Panc1 (cell line): Measurements from ENCODE around the gene DAZAP2. TPM values are rescaled to one million over a fixed set of nuclear protein-coding genes. Genes with fewer than 3 reads are reported as not detected.

Experiments used
- ATAC-seq: fragments of 200-7000 bp; cut with Tn5 transposase; 2 replicates; pipeline ENCODE4 v1.9.1; 2020; ENCODE audit warnings: mild to moderate bottlenecking, moderate library complexity
- BruUV-seq: library from RNA; stranded (reverse); fragments of 400-500 nt; replicated peaks from 2 replicates; lab custom pipeline; 2021; lab: Mats Ljungman, UMichigan
- CTCF ChIA-PET: fragments of 300-600 bp; sonication (Branson Sonifier 250); formaldehyde crosslinking; loops from one replicate; lab custom pipeline; 2022; ENCODE audit warnings: antibody characterized with exemption; lab: Charles Lee
- POLR2A ChIA-PET: fragments of 300-600 bp; sonication (Branson Sonifier 250); formaldehyde crosslinking; loops from one replicate; lab custom pipeline; 2022; ENCODE audit warnings: antibody characterized with exemption; lab: Charles Lee
- DNase-seq: peaks from one replicate; pipeline ENCODE4 v3.0.0-alpha.2; 2010; ENCODE audit warnings: low read depth, low spot score
- H3K27ac ChIP-seq: 2 replicates; pipeline ENCODE4 v1.5.1; 2011; ENCODE audit warnings: mild to moderate bottlenecking, low read length, inconsistent platforms
- H3K27me3 ChIP-seq: fragments of 200-500 bp; sonication (Bioruptor generic); 2 replicates; pipeline ENCODE4 v1.6.0; 2014; ENCODE audit warnings: low read length, inconsistent platforms; ENCODE audit not compliant: control insufficient read depth, insufficient read depth
- H3K36me3 ChIP-seq: fragments of 200-500 bp; sonication (Bioruptor generic); 2 replicates; pipeline ENCODE4 v1.5.1; 2014; ENCODE audit warnings: inconsistent platforms, mild to moderate bottlenecking, low read length, moderate library complexity; ENCODE audit not compliant: control insufficient read depth, insufficient read depth
- H3K4me1 ChIP-seq: 2 replicates; pipeline ENCODE4 v1.5.1; 2011; ENCODE audit warnings: inconsistent platforms, mild to moderate bottlenecking, low read length, moderate library complexity; ENCODE audit not compliant: control insufficient read depth, insufficient read depth
- H3K4me3 ChIP-seq, 2 experiments: 2 replicates each; pipeline ENCODE4 v1.5.1; 2011 to 2012; ENCODE audit warnings: low read depth in 2 of 2, low read length in 2 of 2, mild to moderate bottlenecking in 2 of 2, inconsistent platforms in 1 of 2, moderate library complexity in 1 of 2
- H3K9me3 ChIP-seq: fragments of 200-500 bp; sonication (Bioruptor generic); 2 replicates; pipeline ENCODE4 v1.5.1; 2014; ENCODE audit warnings: low read depth, mild to moderate bottlenecking, inconsistent platforms, low read length, moderate library complexity; ENCODE audit not compliant: control insufficient read depth, insufficient read depth
- POLR2AphosphoS5 ChIP-seq: IDR thresholded peaks from 2 replicates; pipeline ENCODE4 v1.6.1; 2012; ENCODE audit warnings: mild to moderate bottlenecking, low read depth, low read length, moderate library complexity
- SIN3A ChIP-seq: IDR thresholded peaks from 2 replicates; pipeline ENCODE4 v1.6.1; 2012; ENCODE audit warnings: low read depth, mild to moderate bottlenecking, low read length, moderate library complexity, borderline replicate concordance; ENCODE audit not compliant: insufficient read depth
- TCF7L2 ChIP-seq: IDR thresholded peaks from 2 replicates; pipeline ENCODE4 v1.6.1; 2011; ENCODE audit warnings: mild to moderate bottlenecking, low read depth, low read length, inconsistent platforms
- in situ Hi-C: cut with HindIII; loops from 2 replicates; pipeline ENCODE4 v1.10.0; 2016; ENCODE audit warnings: low sequenced_read_pairs, low pct_unique_long_range_greater_than_20kb
- intact Hi-C: fragments of 100-400 bp; cut with micrococcal nuclease; formaldehyde crosslinking; loops from one replicate; pipeline ENCODE4 v1.10.0; 2022; ENCODE audit not compliant: unreplicated experiment
- total RNA-seq: library from RNA; stranded (reverse); gene quantifications from one replicate; pipeline ENCODE4 v1.2.1, GENCODE V29; 2021; ENCODE audit not compliant: unreplicated experiment
- TF ChIP-seq, protein P1 (sequence below), 2 experiments: IDR thresholded peaks; 2 replicates each; pipeline ENCODE4 v1.6.1; 2011 to 2012; ENCODE audit warnings: low read depth in 2 of 2, control low read depth in 1 of 2, low read length in 1 of 2, mild to moderate bottlenecking in 1 of 2, moderate library complexity in 1 of 2; ENCODE audit not compliant: insufficient read depth in 1 of 2
- TF ChIP-seq, protein P2 (sequence below): fragments of 450-650 bp; IDR thresholded peaks from 2 replicates; pipeline ENCODE4 v1.5.1; 2017; ENCODE audit warnings: mild to moderate bottlenecking

DAZAP2 gene
- total RNA-seq, 1 experiment from 2014 or later = 197 TPM

DNA sequence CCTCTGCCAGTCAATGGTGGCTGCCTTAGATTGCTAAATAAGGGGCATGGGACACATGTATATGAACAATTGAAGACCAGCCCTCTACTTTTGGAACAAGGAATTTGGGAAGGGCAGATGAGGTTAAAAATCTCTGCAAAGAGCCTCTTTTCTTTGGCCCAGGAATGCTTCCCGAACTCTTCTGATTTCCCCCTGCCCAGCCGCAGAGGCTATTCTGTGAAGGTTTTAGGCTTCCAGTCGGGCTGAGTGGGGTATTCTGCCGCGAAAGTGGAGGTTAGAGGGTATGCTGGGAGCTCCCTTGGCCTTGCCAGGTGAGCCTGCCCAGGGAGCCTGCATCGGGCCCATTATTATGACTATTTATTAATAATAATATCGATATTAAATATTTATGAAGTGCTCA lies 22.0 kb upstream of the DAZAP2 start:
- Histone ChIP-seq H3K9me3 (no peaks in the 10 kb centered on the region), H3K4me1 (peaks cover 11% of the 10 kb centered on the region), H3K27ac (no peak overlapping the region), H3K4me3 (peak overlapping the region; percentile 52 to 85), H3K36me3 (no peaks in the 10 kb centered on the region), H3K27me3 (no peaks in the 10 kb centered on the region)
- ChIA-PET POLR2A (interaction anchor here (0.5 kb wide), 1 partner anchor 43 kb away, joined by 9 read pairs; no protein-coding TSS in a partner anchor), CTCF (no interaction called here)
- TF ChIP-seq POLR2AphosphoS5 (no peak), TCF7L2 (no peak), SIN3A (no peak)
- TF ChIP-seq, protein P1, sequence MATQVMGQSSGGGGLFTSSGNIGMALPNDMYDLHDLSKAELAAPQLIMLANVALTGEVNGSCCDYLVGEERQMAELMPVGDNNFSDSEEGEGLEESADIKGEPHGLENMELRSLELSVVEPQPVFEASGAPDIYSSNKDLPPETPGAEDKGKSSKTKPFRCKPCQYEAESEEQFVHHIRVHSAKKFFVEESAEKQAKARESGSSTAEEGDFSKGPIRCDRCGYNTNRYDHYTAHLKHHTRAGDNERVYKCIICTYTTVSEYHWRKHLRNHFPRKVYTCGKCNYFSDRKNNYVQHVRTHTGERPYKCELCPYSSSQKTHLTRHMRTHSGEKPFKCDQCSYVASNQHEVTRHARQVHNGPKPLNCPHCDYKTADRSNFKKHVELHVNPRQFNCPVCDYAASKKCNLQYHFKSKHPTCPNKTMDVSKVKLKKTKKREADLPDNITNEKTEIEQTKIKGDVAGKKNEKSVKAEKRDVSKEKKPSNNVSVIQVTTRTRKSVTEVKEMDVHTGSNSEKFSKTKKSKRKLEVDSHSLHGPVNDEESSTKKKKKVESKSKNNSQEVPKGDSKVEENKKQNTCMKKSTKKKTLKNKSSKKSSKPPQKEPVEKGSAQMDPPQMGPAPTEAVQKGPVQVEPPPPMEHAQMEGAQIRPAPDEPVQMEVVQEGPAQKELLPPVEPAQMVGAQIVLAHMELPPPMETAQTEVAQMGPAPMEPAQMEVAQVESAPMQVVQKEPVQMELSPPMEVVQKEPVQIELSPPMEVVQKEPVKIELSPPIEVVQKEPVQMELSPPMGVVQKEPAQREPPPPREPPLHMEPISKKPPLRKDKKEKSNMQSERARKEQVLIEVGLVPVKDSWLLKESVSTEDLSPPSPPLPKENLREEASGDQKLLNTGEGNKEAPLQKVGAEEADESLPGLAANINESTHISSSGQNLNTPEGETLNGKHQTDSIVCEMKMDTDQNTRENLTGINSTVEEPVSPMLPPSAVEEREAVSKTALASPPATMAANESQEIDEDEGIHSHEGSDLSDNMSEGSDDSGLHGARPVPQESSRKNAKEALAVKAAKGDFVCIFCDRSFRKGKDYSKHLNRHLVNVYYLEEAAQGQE (IDR thresholded peaks at IDR 0.05; ENCODE audit: insufficient read depth in 1 of 2, low read depth in 2 of 2, low read length in 1 of 2) = no peak
- TF ChIP-seq, protein P2, sequence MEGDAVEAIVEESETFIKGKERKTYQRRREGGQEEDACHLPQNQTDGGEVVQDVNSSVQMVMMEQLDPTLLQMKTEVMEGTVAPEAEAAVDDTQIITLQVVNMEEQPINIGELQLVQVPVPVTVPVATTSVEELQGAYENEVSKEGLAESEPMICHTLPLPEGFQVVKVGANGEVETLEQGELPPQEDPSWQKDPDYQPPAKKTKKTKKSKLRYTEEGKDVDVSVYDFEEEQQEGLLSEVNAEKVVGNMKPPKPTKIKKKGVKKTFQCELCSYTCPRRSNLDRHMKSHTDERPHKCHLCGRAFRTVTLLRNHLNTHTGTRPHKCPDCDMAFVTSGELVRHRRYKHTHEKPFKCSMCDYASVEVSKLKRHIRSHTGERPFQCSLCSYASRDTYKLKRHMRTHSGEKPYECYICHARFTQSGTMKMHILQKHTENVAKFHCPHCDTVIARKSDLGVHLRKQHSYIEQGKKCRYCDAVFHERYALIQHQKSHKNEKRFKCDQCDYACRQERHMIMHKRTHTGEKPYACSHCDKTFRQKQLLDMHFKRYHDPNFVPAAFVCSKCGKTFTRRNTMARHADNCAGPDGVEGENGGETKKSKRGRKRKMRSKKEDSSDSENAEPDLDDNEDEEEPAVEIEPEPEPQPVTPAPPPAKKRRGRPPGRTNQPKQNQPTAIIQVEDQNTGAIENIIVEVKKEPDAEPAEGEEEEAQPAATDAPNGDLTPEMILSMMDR = no peak
- BruUV-seq = no TSS peak
- ATAC-seq = no peak
- intact Hi-C loops = loop anchor here (5.0 kb wide), 1 partner anchor 134 kb away; the partner anchor contains the start of gene CSRNP2
- DNase-seq = no peak
- in situ Hi-C loops = no loop called here

DNA sequence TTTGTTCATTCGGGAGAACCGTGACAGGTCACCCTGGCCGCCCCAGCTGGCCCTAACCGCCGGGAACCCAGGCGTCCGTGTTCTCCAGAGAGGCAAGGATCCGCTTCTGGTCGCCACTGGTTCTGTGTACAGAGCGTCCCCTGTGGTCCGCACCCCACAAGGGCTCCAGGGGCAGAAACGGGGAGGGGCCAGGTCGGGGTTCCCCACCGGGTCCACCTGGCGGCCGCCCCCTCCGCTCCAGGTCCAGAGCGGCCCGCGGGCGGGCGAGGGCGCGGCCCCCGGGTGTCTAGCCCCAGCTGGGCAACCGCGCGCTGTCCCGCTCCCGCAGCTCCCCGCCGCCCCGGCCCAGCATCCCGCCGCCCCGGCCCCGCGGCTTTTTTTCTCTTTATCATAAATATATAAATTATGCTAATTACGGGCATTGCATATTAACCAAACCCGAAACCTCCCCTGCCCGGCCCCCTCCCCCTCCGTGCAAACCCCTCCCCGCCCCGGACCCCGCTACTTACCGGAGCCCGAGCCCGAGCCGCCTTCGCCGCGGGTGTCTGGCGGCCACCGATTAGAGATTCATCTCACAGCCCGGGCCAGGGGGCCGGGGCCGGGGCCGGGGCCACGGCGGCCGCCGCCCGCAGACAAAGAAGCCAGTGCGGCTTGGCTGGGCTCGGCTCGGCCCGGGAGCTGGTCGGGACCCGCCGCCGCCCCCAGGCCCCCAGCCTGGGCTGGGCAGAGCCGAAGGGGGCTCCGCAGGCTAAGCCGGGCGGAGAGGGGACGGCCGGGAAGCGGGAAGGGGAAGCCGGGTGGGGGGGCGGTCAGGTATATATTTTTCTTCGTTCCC lies 21.3 kb upstream of the DAZAP2 start:
- Histone ChIP-seq H3K9me3 (no peaks in the 10 kb centered on the region), H3K36me3 (no peaks in the 10 kb centered on the region), H3K4me3 (peak overlapping the region; percentile 52 to 85), H3K27ac (no peak overlapping the region; the same call in 1 of the 2 replicates), H3K27me3 (no peaks in the 10 kb centered on the region), H3K4me1 (peaks cover 11% of the 10 kb centered on the region)
- CTCF ChIA-PET = interaction anchor here (0.6 to 1.5 kb wide), 5 partner anchors 13 to 804 kb away, joined by 3 to 11 read pairs (median 7); no protein-coding TSS in a partner anchor
- in situ Hi-C loops = no loop called here
- POLR2A ChIA-PET = interaction anchor here (0.5 to 1.3 kb wide), 4 partner anchors 13 to 237 kb away, joined by 3 to 9 read pairs (median 6); no protein-coding TSS in a partner anchor
- no peak for TF ChIP-seq TCF7L2
- TF ChIP-seq, protein P2 = peak; percentile 4; the same call in 1 of the 2 replicates
- TF ChIP-seq, protein P1 (IDR thresholded peaks at IDR 0.05; ENCODE audit: insufficient read depth in 1 of 2, low read depth in 2 of 2, low read length in 1 of 2) = no peak
- TF ChIP-seq SIN3A = no peak
- TF ChIP-seq POLR2AphosphoS5 = no peak
- ATAC-seq = peak; percentile 62
- BruUV-seq = no TSS peak
- DNase-seq = no peak
- intact Hi-C loops = loop anchor here (5.0 kb wide), 1 partner anchor 135 kb away; the partner anchor contains the start of gene CSRNP2
